GM18508 (cell line): Measurements from ENCODE around the gene SLC2A6.

Experiments
- ATAC-seq: cut with Tn5 transposase; IDR thresholded peaks from one replicate; pipeline ENCODE4 v1.9.1; 2021; ENCODE audit warnings: moderate number of reproducible peaks; ENCODE audit not compliant: insufficient read depth, unreplicated experiment

Gene SLC2A6

GRCh38 chr9:133483611-133484010 is 4.7 kb upstream of the SLC2A6 start:
- ATAC-seq, result no peak

- no peak for ATAC-seq
These were observed 678 bp downstream of the SLC2A6 start for GRCh38 chr9:133477992-133478850.

- no peak for ATAC-seq
These were observed 1.4 kb downstream of the SLC2A6 start for GRCh38 chr9:133477461-133477860.

- no peak for ATAC-seq
These were observed 2.0 kb downstream of the SLC2A6 start for GRCh38 chr9:133476941-133477340.

GRCh38 chr9:133476036-133476931 is 2.6 kb downstream of the SLC2A6 start:
- ATAC-seq, result no peak

- ATAC-seq, result no peak
These were observed 3.4 kb downstream of the SLC2A6 start for GRCh38 chr9:133475292-133476012.

GRCh38 chr9:133474853-133475252 is 4.0 kb downstream of the SLC2A6 start:
- no peak for ATAC-seq

- no peak for ATAC-seq
These were observed 4.7 kb downstream of the SLC2A6 start for GRCh38 chr9:133474215-133474614.

GRCh38 chr9:133473743-133474142 is 5.2 kb downstream of the SLC2A6 start:
- no peak for ATAC-seq

GRCh38 chr9:133472753-133473378 is 6.0 kb downstream of the SLC2A6 start:
- no peak for ATAC-seq

GRCh38 chr9:133472277-133472645 is 6.6 kb downstream of the SLC2A6 start:
- ATAC-seq, result no peak

- no peak for ATAC-seq
These were observed 7.2 kb downstream of the SLC2A6 start for GRCh38 chr9:133471551-133472276.

GRCh38 chr9:133470988-133471387 is 7.9 kb downstream of the SLC2A6 start:
- no peak for ATAC-seq

GRCh38 chr9:133470427-133470924 is 8.4 kb downstream of the SLC2A6 start:
- ATAC-seq, result no peak

- ATAC-seq, result no peak
These were observed 10.0 kb downstream of the SLC2A6 start for GRCh38 chr9:133468777-133469421.

GRCh38 chr9:133468374-133468773 is 10.5 kb downstream of the SLC2A6 start:
- no peak for ATAC-seq

- ATAC-seq, result no peak
These were observed 11.8 kb downstream of the SLC2A6 start for GRCh38 chr9:133467101-133467500.

GRCh38 chr9:133465984-133466383 is 12.9 kb downstream of the SLC2A6 start:
- ATAC-seq, result no peak

- no peak for ATAC-seq
These were observed 14.3 kb downstream of the SLC2A6 start for GRCh38 chr9:133464638-133465037.
